GM21528 (cell line): Measurements from ENCODE around the gene SLC6A9.

Source experiments
- ATAC-seq: cut with Tn5 transposase; IDR thresholded peaks from one replicate; pipeline ENCODE4 v1.9.1; 2021; ENCODE audit warnings: mild to moderate bottlenecking, moderate library complexity; ENCODE audit not compliant: unreplicated experiment, low FRiP score

Gene SLC6A9

GRCh38 chr1:44031252-44032169, at the start of gene SLC6A9:
TSS of gene SLC6A9 (minus strand) at chr1:44031462. CDS start at chr1:44024277, 7,185 bp downstream.
- ATAC-seq, result no peak

DNA sequence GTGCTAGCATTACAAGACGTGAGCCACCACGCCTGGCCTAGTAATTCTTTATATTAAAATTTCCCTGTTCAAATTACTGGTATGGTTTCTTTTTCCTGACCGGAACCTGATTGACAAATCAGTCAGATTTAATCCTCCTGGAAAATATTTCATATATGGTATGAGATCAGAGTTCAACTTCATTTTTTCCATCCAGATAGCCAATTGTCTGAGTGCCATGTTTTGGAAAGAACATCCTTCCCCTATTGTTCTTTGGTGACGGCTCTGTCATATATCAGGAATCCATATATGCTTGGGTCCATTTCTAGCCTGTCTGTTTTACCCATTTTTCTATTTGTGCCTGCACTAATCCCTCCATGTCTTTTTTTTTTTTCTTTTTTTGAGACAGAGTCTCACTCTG, 48.3 kb upstream of the SLC6A9 start:
- ATAC-seq, result no peak

DNA sequence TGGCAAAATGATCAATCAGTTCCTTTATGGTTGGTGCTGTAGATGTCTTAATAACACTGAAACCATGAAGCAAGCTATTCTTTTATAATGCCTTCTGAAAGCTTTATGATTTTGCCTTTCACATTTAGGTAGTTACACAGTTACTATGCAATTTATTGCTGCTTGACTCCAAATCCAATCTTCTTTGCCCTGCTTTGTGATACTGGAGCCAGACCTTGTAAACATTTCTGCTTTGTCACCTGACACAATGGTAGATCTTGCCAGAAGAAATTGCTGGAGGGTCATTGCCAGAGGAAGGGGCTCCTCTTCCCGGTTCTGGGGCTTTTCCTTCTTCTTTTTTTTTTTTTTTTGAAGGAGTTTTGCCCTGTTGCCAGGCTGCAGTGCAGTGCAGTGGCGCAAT, 46.8 kb upstream of the SLC6A9 start:
- no peak for ATAC-seq

GRCh38 chr1:44077421-44077820, 46.2 kb upstream of the SLC6A9 start:
- ATAC-seq, result no peak

- no peak for ATAC-seq
These were observed 44.8 kb upstream of the SLC6A9 start for GRCh38 chr1:44076066-44076465.

DNA sequence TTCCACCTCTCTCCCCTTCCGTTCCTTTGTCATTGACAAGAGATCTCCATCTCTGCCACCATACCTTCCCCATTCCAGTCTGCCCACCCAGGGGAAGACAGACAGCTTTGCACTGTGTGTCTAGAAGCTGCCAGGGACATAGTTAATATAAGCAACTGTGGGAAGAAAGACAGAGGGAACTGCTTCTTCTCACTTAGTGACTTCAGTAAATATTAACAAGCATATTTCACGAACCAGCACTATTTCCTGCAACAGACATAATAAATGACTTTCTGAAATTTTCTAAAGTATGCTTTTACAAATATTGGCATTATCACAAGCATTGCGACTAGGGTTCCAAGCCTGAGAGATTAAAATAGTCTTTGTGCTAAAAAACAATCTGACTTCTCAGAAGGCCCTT, 43.2 kb upstream of the SLC6A9 start:
- ATAC-seq, result no peak

- ATAC-seq, result no peak
These were observed 42.3 kb upstream of the SLC6A9 start for GRCh38 chr1:44073528-44073927.

- ATAC-seq, result no peak
These were observed 41.6 kb upstream of the SLC6A9 start for GRCh38 chr1:44072821-44073220.

- ATAC-seq, result no peak
These were observed 40.9 kb upstream of the SLC6A9 start for GRCh38 chr1:44072204-44072603.

GRCh38 chr1:44071461-44071860, 40.2 kb upstream of the SLC6A9 start:
- ATAC-seq, result no peak

DNA sequence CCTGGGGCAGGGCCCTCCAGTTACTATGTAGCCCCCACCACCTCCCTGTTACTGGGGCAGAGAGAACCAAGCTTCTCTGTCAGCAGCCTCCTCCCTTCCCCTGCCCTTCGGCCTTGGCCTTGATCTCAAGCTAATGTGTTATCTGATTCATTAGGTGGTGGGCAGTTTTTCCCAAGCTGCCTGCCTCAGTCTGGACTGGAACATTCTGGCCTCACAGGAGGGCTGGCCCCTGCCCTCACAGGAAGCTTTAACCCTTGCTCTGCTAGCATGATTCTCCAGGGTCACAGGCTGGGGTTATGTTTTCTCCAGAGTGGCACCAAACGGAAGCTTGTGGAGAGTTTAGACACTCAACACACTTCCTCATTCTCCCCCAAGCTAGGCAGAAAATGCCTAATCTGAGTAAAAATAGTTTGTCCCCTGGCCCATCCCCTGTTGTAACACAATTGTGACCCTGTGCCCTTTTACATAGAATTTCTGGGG, 37.2 kb upstream of the SLC6A9 start:
- ATAC-seq, result no peak

- no peak for ATAC-seq
These were observed 36.3 kb upstream of the SLC6A9 start for GRCh38 chr1:44067266-44068250.

DNA sequence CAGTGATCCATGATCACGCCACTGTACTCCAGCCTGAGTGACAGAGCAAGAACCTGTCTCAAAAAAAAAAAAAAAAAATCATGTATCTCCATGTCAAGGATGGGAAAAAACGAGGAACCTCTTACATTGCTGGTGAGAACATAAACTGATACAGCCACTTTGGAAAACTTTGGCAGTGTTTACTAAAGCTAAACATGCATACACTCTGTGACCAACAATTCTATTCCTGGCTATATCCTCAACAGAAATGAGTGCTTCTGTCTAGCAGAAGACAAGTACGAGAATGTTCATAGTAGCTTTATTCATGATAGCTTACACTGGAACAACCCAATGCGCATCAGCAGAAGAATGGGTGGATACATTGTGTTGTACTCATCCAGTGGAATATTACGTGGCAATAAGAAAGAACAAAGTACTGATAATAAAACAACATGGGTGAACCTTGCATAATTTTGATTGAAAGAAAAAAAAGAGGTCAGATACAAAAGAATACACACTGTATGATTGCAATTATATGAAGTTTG, 31.5 kb upstream of the SLC6A9 start:
- no peak for ATAC-seq

DNA sequence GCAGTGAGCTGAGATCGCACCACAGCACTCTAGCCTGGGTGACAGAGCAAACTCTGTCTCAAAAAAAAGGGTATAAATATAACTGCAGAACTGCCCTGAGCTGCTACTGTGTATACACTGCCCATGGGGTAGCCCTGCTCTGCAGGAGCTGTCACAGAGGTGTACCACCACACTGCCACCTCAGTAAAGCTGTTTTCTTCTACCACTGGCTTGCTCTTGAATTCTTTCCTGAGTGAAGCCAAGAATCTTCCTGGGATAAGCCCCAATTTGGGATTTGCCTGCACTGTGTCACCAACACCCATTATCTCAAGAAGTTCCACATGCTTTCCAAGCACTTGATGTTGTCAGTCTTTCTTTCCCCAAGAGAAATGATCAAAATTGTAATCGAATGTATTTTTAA, 30.6 kb upstream of the SLC6A9 start:
- ATAC-seq, result no peak

GRCh38 chr1:44060830-44061267, 29.6 kb upstream of the SLC6A9 start:
- ATAC-seq, result no peak

DNA sequence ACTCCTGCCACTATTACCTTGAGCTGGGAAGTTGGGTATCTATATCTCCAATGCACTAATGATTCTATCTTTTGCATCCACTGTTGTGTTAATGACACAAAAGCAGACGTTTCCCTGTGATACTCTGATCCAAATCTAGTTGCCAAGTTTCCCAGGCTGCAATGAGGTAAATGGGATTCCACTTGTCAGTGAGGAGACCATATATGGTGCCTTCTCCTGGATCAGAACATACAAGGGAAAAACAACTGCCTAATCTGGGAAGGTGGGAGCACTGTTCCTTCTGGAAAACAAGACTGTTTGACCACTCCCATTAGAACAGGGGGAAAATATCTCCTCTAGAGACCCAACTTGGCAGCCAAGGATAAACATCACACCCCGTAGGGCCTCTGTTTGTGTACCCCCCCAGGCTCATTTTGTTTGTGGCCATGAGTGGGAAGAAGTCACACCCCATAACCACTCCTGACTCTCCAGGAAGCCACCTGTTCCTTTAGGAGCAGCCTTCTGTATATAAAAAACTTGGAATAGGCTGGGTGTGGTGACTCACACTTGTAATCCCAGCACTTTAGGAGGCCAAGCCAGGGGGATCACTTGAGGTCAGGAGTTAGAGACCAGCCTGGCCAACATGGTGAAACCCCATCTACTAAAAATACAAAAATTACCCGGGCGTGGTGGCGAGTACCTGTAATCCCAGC, 28.5 kb upstream of the SLC6A9 start:
- no peak for ATAC-seq

- ATAC-seq, result no peak
These were observed 27.9 kb upstream of the SLC6A9 start for GRCh38 chr1:44059212-44059611.

DNA sequence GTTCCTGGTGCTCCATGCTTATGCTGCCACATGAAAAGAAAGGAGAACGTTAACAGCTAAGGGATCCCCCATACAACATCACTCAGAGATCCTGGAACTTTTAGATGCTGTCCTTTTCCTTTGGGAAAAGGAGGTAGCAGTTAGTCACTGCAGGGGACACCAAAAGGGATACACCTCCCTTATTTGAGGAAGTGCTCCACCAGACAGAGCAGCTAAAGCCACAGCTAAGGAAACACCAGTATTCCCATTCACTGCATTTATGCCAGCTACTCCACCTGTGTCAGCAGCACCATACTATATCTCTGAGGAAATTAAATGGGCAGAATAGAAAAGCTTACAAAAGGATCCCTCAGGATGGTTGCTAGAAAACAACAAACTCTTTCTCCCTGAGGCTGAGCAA, 26.0 kb upstream of the SLC6A9 start:
- ATAC-seq, result no peak

DNA sequence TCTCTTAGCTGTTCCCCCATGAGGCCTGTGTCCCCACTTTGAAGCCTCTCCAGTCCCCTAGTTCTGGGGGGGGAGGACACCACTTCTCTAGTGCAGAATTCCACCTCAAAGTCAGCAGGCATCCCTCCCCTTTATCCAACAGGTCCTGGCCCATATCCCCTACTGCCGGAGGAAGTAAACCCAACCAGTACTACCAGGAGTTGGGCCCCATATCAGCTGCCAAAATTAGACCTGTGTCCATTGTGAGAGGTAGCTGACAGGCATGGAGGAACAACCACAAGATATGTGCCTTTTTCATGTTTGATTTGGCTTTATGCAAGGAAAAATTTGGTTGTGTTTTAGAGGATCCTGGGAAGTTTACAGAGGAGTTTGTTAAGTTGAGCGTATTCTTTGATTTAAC, 22.1 kb upstream of the SLC6A9 start:
- no peak for ATAC-seq

DNA sequence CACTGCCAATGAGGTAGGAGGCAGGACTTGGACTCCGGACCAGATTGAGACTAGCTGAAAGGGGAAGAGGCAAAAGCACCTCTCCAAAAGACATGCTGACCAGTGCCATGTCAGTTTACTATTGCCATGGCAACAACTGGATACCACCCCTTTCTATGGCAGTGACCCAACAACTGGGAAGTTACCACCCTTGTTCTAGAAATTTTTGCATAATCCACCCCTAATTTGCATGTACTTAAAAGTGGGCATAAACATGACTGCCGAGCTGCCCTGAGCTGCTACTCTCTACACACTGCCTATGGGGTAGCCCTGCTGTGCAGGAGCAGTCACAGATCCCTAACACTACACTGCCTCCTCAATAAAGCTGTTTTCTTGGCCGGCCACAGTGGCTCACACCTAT, 19.0 kb upstream of the SLC6A9 start:
- no peak for ATAC-seq
